ENCODE results near the gene FHL5. TPM values are rescaled to one million over a fixed set of nuclear protein-coding genes. Genes with fewer than 3 reads are reported as not detected.
"Not testable (repeated sequence)": the region's sequence is repeated elsewhere in the genome, so short reads cannot be mapped to it uniquely, and the experiment has no call there.

Gene FHL5
- total RNA-seq, 1 donor from 2014 or later: not detected

GRCh38 chr6:96631248-96631647 is 68.3 kb downstream of the FHL5 start:
- no peaks in the 10 kb centered on the region for H3K27me3 ChIP-seq (ENCODE audit: insufficient read depth, low read length)
- no peaks in the 10 kb centered on the region for H3K4me1 ChIP-seq (ENCODE audit: insufficient read depth, low read length)
- TF ChIP-seq EZH2 (IDR thresholded peaks at IDR 0.05; ENCODE audit: insufficient read depth, low read length) (no peak), CTCF (IDR thresholded peaks at IDR 0.05; ENCODE audit: insufficient read depth, low read depth, low read length) (no peak)
- no peaks in the 10 kb centered on the region for H3K36me3 ChIP-seq (ENCODE audit: insufficient read depth, low read length)
- H3K4me3 ChIP-seq (ENCODE audit: insufficient read depth, low read depth, low read length): no peak overlapping the region
- no peaks in the 10 kb centered on the region for H4K20me1 ChIP-seq (ENCODE audit: insufficient read depth, low read length)
- no peak overlapping the region for H3K4me2 ChIP-seq (ENCODE audit: low read length)
- no peaks in the 10 kb centered on the region for H3K79me2 ChIP-seq (ENCODE audit: insufficient read depth, low read length)
- no peak for FAIRE-seq
- Mint-ChIP-seq H3K27me3 (ENCODE audit: low read depth, unreplicated experiment) (no peaks in the 10 kb centered on the region), H3K9me3 (ENCODE audit: unreplicated experiment) (no peaks in the 10 kb centered on the region), H3K36me3 (ENCODE audit: low read depth, unreplicated experiment) (no peaks in the 10 kb centered on the region), H3K4me1 (ENCODE audit: low read depth, unreplicated experiment) (peaks cover 3% of the 10 kb centered on the region), H3K4me3 (ENCODE audit: unreplicated experiment) (no peak overlapping the region), H3K27ac (ENCODE audit: unreplicated experiment) (no peak overlapping the region)
- H3K9ac ChIP-seq (ENCODE audit: low read length): no peak overlapping the region
- no peak for DNase-seq (ENCODE audit: low read depth)
- no peaks in the 10 kb centered on the region for H3K9me3 ChIP-seq (ENCODE audit: insufficient read depth, low read depth, low read length)
- H3K27ac ChIP-seq (ENCODE audit: low read depth, low read length): no peak overlapping the region
- no peak overlapping the region for H2AFZ ChIP-seq (ENCODE audit: low read depth, low read length)

GRCh38 chr6:96637979-96638378 is 75.1 kb downstream of the FHL5 start:
- H3K36me3 Mint-ChIP-seq (ENCODE audit: low read depth, unreplicated experiment); FAIRE-seq; H3K4me3 ChIP-seq (ENCODE audit: insufficient read depth, low read depth, low read length); H2AFZ ChIP-seq (ENCODE audit: low read depth, low read length); H3K27me3 ChIP-seq (ENCODE audit: insufficient read depth, low read length); H3K27me3 Mint-ChIP-seq (ENCODE audit: low read depth, unreplicated experiment); DNase-seq (ENCODE audit: low read depth); H3K36me3 ChIP-seq (ENCODE audit: insufficient read depth, low read length); H3K4me3 Mint-ChIP-seq (ENCODE audit: unreplicated experiment); H3K4me2 ChIP-seq (ENCODE audit: low read length); H3K4me1 ChIP-seq (ENCODE audit: insufficient read depth, low read length); H3K4me1 Mint-ChIP-seq (ENCODE audit: low read depth, unreplicated experiment); H3K27ac ChIP-seq (ENCODE audit: low read depth, low read length); H3K9ac ChIP-seq (ENCODE audit: low read length); H3K9me3 ChIP-seq (ENCODE audit: insufficient read depth, low read depth, low read length); H3K79me2 ChIP-seq (ENCODE audit: insufficient read depth, low read length); H3K9me3 Mint-ChIP-seq (ENCODE audit: unreplicated experiment); H3K27ac Mint-ChIP-seq (ENCODE audit: unreplicated experiment); H4K20me1 ChIP-seq (ENCODE audit: insufficient read depth, low read length): not testable (repeated sequence)

- Histone ChIP-seq H3K36me3 (ENCODE audit: insufficient read depth, low read length) (no peaks in the 10 kb centered on the region), H3K27ac (ENCODE audit: low read depth, low read length) (no peak overlapping the region), H3K9ac (ENCODE audit: low read length) (no peak overlapping the region), H3K9me3 (ENCODE audit: insufficient read depth, low read depth, low read length) (no peaks in the 10 kb centered on the region), H3K4me1 (ENCODE audit: insufficient read depth, low read length) (no peaks in the 10 kb centered on the region), H3K4me3 (ENCODE audit: insufficient read depth, low read depth, low read length) (no peak overlapping the region), H3K79me2 (ENCODE audit: insufficient read depth, low read length) (no peaks in the 10 kb centered on the region), H2AFZ (ENCODE audit: low read depth, low read length) (no peak overlapping the region), H3K27me3 (ENCODE audit: insufficient read depth, low read length) (no peaks in the 10 kb centered on the region), H3K4me2 (ENCODE audit: low read length) (no peak overlapping the region), H4K20me1 (ENCODE audit: insufficient read depth, low read length) (no peaks in the 10 kb centered on the region)
- TF ChIP-seq CTCF (IDR thresholded peaks at IDR 0.05; ENCODE audit: insufficient read depth, low read depth, low read length) (no peak), EZH2 (IDR thresholded peaks at IDR 0.05; ENCODE audit: insufficient read depth, low read length) (no peak)
- Mint-ChIP-seq H3K27me3 (ENCODE audit: low read depth, unreplicated experiment) (no peaks in the 10 kb centered on the region), H3K4me1 (ENCODE audit: low read depth, unreplicated experiment) (no peaks in the 10 kb centered on the region), H3K36me3 (ENCODE audit: low read depth, unreplicated experiment) (no peaks in the 10 kb centered on the region), H3K27ac (ENCODE audit: unreplicated experiment) (no peak overlapping the region), H3K9me3 (ENCODE audit: unreplicated experiment) (no peaks in the 10 kb centered on the region), H3K4me3 (ENCODE audit: unreplicated experiment) (no peak overlapping the region)
- DNase-seq (ENCODE audit: low read depth) (no peak), FAIRE-seq (no peak)
Observed at GRCh38 chr6:96645106-96645505, 82.2 kb downstream of the FHL5 start.
